NOMO-1 (cell line): ENCODE data around the gene GRAP2.
"Not testable (repeated sequence)": the region's sequence is repeated elsewhere in the genome, so short reads cannot be mapped to it uniquely, and the experiment has no call there.

Source experiments
- DNase-seq, 2 experiments: peaks; one replicate each; lab custom pipeline; 2025; ENCODE audit not compliant: unreplicated experiment in 2 of 2; lab: John Stamatoyannopoulos, UW

The GRAP2 gene

DNA sequence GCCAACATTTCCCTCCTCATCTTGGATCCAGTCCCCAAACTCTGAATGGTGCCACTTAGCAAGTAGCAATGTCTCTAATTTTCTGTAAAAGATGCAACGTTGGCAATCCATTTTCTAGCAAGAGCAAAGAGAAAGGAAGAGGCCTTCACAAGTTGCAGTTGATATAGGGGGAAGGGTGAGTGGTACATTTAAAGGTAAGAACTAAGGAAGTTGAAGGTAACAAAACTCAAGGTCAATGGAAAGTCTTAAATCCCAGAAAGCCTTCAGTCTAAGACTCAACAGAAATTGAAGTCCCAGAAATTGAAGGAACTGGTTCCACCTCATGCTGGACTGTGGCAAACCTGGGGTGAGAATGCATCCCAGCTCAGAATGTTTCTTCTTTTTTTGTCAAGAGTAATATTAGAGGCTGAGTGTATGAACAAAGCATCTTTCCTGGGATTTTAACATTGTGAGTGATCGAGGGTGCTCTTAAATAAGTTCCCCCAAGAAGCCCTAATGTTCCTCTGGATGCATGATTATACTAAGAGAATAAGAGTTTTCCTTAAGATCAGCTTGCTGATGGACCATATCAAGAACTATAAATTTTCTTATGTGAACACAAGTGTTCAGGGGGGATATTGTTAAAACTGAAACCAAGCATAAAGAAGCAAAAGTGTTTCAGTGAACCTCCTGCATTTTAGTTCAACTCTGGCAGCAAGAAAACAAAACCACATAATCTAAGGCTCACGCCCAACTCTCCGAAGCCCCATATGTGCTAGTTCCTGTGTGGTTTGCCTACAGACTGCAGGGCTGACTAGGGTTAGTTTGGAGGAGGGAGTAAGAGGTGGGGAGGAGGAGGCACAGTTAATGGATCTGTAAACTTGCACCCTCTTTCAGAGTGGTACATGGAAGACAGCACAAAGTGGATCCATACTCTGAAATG is at the start of gene GRAP2:
Gene GRAP2 (plus strand): TSS at position 779 of the 922 bp plus-strand sequence. CDS start 46,023 bp downstream, outside the sequence.
- peak; percentile 79 to 82 for DNase-seq

DNA sequence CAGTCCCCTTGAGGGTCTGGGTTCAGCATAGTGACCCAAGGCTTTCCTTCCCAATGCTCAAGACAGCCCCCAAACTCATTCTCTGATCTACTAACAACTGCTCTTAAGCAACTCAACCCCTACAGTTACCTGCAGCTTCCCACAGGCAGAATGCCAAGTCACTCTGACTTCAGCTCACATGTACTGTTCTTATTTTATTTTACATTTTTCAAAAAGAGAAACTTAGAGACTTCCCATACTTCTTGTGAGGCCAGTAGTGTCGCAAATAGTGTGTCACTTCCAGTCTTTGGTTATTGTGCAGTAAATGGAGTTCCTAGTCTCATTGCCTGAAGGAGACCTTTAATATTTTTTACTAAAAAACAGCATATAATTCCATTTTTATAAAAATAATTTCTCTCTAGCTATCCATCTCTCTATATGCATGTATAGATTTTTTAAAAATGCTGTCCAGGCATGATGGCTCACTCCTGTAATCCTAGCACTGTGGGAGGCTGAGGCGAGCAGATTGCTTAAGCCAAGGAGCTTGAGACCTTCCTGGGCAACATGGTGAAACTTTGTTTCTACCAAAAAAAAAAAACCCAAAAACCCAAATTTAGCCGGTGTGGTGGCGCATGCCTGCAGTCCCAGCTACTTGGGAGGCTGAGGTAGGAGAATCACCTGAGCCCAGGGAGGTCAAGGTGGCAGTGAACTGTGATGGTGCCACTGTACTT is 49.1 kb upstream of the GRAP2 start:
- peak; percentile 28 to 56 for DNase-seq

DNA sequence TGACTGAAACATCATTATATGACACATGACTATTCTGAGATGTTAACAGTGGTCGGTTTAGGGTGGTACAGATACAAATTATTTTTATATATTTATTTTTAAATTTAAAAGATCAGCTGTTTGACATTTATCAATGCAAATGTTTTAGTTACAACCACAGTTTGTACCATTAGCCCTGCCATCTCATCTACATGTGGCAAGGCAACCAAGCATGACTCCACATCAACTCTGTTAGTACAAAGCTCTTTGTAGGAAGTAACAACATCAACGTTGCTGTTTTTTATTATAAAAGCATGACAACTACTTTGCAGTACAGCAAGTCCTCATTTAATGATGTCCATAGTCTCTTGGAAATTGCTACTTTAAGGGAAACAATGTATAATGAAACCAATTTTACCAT is 48.1 kb upstream of the GRAP2 start:
- DNase-seq, result no peak

- DNase-seq, result no peak
Observed at GRCh38 chr22:39856588-39856987, 44.3 kb upstream of the GRAP2 start.

- peak; percentile 32 to 73 for DNase-seq
Observed at GRCh38 chr22:39859903-39860588, 40.8 kb upstream of the GRAP2 start.

GRCh38 chr22:39868741-39869140 is 32.1 kb upstream of the GRAP2 start:
- DNase-seq, result no peak

DNA sequence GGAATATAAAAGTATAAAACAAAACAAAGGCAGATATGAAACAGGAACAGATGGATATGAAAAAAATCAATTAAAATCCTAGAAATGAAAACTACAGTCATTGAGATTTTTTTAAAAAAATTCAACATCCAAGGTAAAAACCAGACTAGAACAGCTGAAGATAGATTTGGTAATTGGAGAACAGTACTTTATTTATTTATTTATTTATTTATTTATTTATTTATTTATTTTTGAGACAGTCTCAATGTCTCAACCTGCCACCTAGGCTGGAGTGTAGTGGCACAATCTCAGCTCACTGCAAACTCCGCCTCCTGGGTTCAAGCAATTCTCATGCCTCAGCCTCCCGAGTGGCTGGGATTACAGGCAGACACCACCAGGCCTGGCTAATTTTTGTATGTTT is 31.1 kb upstream of the GRAP2 start:
- DNase-seq, result not testable (repeated sequence)

DNA sequence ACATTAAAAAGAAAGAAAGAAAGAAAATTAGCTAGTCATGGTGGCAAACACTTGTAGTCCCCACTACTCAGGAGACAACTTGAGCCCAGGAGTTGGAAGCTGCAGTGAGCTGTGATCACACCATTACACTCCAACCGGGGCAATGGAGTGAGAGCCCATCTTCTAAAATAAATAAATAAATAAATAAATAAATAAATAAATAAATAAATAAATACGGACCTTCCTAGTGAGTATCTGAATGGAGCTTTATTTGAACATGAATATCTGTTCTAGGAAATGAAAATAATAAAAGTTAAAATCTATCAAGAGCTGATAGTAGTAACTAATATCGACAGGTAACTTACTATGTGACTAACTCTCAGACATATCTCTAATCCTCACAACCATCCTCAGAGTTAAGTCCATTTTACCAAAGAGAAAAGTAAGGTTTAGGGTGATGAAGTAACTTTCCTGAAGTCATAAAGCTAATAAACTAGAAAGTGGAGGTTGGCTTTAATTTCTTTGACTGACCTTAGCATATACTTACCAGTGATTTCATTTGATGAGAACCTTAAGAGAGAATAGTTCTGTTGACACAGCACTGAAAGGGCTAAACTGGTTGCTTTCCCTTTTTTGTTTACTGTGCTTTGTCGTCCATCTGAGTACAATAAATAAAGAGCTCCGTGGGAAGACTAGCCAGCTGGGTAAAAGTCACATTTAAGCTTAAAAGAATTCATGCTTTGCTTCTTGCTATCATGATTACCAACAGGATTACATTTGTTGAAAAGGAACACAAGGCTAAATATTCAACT is 29.7 kb upstream of the GRAP2 start:
- DNase-seq, result no peak

DNA sequence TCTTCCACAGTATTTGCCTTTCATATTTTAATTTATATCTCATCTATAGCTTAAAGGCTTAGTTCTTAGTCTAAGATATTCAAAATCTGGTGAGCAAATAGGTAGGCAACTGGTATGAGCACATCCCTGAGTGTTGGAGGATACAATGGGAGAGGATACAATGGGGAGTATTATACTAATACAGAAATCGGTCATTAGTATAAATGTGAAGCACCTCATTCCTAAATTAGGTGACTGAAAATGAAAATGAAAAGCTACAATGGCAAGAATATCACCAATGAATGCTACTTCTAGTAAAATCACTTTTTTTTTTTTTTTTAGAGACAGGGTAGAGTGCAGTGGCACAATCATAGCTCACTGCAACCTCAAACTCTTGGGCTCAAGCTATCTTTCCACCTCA is 28.3 kb upstream of the GRAP2 start:
- no peak for DNase-seq

DNA sequence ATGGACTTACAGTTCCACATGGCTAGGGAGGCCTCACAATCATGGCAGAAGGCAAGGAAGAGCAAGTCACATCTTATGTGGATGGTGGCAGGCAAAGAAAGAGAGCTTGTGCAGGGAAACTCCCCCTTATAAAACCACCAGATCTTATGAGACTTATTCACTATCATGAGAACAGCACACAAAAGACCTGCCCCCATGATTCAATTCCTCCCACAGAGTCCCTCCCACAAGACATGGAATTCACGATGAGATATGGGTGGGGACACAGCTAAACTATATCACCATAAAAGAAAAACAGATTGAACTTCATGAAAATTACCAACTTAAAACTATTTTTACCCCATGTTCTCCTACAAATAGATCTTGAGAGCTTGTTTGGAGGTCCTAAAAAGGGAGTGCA is 26.9 kb upstream of the GRAP2 start:
- no peak for DNase-seq

- not testable (repeated sequence) for DNase-seq
Observed at GRCh38 chr22:39875176-39875885, 25.6 kb upstream of the GRAP2 start.

GRCh38 chr22:39877079-39877845 is 23.6 kb upstream of the GRAP2 start:
- DNase-seq, result no peak

DNA sequence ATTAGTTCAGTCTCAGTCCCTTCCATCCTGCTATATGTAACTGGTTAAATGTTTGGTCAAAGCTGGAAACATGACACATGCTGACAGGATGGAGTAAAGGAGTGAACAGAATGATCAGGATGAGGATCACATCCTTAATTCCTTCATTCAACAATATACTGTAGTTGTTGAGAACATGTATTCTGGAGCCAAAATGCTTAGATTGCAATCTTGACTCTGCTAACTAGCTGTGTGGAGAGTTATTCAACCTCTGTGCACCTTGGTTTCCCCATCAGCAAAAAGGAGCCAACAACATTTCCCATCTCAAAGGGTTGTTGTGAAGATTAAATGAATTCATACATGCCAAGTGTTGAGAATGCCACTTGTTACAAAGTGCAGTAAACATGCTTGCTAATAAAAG is 20.2 kb upstream of the GRAP2 start:
- no peak for DNase-seq

GRCh38 chr22:39883057-39883456 is 17.8 kb upstream of the GRAP2 start:
- DNase-seq, result no peak

- DNase-seq, result not testable (repeated sequence)
Observed at GRCh38 chr22:39889924-39890323, 11.0 kb upstream of the GRAP2 start.

DNA sequence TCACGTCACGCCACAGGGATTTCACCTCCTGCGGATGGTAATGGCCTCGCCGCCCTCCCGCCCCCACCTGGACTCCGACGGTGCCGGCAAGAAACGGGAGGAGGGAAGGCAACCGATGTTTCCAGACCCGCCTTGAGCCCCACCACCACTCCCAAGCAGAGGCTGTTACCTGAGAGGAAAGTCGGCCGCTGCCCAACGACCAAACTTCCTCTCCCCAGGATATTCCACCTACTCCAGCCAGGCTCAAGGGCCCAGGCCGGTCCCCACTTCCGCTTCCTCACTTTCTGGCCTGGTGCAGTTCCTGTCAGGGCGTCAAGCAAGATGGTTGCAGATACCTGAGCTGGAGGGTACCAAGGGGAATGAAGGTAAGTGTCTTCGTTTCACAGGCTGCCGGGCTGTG is 7.4 kb upstream of the GRAP2 start, which contains the start of gene ENTHD1:
Gene ENTHD1 (minus strand): TSS at position 235 of the 400 bp plus-strand sequence. CDS start 6,012 bp downstream, outside the sequence.
- DNase-seq, result no peak

DNA sequence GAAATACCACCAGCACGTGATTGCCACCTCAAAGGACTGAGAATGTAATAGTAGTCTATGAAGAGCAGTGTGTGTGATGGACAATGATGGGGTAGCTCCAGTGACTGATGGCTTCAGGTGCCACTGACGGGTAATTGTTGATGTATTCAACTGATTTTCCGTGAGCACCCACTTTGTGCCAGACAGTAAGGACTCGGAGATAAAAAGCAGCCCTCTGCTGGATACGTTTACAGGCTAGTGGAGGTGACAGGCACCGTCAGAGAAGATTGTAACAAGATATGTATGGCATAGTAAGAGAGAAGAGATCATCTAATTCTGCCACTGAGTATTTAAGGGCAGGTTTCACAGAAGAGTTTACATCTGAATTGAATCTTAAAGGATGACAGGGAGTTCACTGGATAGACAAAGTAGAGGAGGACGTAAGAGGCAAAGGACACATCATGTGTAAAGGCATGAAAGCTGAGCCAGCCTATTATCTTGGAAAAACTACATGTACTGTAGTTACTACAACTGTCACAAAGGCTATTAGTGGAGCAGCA is 6.3 kb upstream of the GRAP2 start:
- no peak for DNase-seq

DNA sequence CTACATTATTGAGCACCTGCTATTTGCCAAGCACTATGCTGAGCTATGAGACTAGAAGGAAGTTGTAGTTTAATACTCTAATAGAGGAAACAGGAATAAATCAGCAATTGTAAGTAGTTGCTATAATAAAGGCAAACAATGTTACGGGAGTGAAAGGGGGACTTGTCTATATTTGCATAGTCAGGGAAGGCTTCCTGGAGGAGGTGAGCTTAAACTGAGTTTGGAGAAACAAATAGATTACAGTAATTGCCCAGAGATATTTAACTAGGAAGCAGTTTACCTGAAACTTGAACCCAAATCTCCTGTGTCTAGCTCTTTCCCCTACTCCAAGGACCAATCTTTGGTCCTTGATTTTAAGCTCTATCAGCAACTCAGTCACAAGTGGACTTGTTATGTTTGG is 5.2 kb upstream of the GRAP2 start:
- no peak for DNase-seq
